Stimulated activated CD4-positive, alpha-beta T cell treated with anti-CD3 and anti-CD28 coated beads, Interleukin-1b, Interleukin-23, amount 100 ng/mL, for 1 hour (primary cell): ENCODE measurements around the gene BOK.

Experiments used
- DNase-seq, 2 donors: peaks; one replicate each; pipeline ENCODE4 v3.0.0-alpha.2; 2020; ENCODE audit warnings: low read depth in 2 of 2

The BOK gene

DNA sequence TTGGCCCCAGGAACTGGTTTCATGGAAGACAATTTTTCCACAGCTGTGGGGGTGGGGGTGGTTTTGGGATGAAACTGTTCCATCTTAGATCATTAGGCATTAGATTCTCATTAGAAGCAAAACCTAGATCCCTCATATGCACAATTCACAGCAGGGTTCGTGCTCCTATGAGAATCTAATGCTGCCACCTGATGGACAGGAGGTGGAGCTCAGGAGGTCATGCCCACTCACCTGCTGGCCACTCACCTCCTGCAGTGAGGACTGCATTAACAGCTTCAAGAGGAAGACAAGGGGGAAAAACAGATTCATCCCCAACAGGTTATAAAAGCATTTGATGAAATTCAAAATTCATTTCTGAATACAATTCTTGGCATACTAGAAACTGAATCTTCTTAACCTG, 39.9 kb downstream of the BOK start:
- DNase-seq = no peak

DNA sequence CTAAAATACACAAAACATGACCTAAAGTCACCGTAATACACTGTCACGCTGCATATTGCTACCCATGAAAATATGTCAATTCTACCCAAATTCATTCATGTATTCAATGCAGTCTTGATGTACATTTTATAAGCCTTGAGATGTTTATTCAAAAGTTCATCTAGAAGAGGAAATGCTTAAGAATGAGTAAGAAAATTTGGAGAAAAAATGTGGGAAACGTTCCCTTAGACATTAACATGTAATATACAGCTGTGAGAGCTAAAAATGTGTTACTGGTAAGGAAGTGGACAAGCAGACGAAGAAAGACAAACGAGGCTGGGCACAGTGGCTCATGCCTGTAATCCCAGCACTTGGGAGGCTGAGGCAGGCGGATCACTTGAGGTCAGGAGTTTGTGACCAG, 41.1 kb downstream of the BOK start:
- no peak for DNase-seq

DNA sequence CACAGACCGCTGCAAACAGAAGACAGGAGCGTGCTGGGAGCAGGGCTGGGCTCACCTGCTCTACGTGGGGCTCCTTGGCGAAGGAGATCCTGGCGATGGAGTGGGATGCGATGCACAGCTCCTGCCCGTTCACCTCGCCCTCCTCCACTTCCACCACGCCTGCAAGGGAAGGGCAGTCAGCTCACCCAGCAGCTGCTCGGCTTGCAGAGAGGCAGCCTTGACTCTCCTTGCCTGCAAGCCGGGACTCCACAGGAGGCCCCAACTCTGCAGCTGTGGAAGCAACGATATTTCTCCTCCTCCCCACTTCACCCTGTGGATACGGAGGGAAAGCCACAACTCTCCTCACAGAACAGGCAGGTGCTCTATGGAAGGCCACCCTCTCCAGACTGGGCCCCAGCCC, 43.3 kb downstream of the BOK start:
- DNase-seq = no peak

DNA sequence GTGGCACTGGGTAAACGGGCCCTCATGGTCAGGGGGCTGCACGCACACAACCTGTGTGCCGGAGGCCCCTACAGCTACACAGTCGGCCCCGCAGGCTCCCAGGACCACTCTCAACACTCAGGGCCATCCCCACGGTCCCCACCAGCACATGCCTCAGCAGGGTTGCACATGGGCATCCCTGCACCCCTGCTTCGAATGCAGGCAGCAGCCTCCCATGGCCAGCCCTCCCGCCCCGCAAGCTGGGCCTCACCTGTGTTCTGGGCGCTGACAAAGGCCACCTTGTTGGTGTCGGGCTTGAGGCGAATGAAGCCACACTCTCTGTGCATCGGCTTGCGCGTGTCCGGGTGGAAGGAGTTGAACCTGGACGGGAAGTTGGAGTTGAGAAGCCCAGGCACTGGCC, 44.2 kb downstream of the BOK start:
- no peak for DNase-seq

DNA sequence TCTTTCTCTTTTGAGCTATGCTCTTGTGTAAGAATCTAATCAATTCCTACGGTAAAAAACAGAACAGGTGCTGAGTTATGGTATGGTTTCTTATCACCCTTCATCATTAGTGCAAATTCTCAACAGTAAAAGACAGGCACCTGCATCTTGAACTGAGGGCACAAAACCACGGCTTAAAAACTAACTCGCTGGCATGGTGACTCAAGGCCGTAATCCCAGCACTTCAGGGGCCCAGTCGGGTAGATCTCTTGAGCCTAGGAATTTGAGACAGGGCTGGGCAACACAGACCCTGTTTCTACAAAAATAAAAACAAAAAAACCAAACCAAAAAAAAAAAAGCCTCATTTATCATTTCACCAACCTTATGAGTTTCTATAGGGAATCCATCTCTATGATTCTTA, 45.1 kb downstream of the BOK start:
- no peak for DNase-seq

DNA sequence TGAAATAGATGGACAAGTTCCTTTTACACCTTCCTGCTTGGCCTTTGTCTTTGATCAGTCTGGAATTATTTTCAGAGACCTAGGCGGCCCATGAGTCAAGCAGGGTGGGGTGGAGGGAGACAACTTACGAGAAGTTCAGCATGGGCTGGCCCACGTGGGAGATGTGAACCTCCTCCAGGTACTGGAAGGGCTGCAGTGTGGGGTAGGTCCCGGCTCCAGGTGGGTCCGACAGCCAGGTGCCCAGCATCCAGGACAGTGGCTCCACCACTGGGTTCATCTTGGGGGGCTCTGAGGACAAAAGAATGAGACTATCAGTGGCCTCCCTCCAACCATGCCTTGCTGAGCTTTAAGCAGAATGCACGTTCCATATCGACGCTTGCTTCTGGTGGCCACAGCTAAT, 47.6 kb downstream of the BOK start:
- no peak for DNase-seq

DNA sequence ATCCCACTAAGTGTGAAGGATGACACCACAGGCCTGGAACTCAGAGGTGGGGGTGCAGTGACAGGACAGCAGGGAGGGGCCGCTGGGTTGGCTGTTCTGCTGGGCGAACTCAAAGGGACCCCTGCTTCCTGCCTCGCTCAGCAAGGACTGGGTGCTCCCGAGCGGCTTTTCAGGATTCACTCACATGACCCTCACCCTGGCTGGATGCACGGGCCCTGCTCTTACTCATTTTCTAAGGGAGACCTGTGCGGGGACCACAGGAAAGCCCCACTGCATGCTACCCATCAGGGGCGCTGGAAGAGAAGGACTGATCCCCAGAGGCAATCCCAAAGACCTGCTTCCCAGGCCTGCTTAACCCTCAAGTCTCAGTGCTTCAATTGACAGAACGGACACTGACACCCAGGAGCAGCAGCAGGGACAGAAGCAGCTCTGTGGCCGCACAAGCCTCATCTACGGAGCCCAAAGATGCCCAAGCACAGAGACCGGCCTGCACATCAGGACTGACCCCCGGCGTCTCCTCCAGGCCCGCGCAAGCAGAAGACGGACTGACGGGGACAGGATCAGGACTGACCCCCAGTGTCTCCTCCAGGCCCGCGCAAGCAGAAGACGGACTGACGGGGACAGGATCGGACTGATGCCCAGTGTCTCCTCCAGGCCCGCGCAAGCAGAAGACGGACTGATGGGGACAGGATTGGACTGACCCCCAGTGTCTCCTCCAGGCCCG, 48.8 kb downstream of the BOK start:
- no peak for DNase-seq

DNA sequence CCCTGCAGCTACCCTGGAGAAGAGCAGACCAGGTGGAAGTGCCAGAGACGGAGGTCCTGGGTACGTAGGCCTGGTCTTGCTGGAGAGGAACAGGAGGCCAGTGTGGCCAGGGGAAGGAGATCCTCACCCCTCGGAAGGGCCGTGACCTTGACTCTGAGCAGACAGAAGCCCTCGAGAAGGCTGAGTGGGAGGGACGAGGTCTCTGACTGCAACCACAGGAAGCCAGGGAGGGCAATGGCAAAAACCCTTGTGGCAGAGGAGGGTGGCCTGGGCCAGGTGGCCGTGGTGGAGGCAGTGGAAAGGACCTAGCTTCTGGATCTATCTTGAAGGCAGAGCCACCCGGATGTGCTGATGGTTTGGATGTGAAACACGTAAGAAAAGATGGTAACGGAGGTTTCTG, 50.3 kb downstream of the BOK start:
- no peak for DNase-seq

DNA sequence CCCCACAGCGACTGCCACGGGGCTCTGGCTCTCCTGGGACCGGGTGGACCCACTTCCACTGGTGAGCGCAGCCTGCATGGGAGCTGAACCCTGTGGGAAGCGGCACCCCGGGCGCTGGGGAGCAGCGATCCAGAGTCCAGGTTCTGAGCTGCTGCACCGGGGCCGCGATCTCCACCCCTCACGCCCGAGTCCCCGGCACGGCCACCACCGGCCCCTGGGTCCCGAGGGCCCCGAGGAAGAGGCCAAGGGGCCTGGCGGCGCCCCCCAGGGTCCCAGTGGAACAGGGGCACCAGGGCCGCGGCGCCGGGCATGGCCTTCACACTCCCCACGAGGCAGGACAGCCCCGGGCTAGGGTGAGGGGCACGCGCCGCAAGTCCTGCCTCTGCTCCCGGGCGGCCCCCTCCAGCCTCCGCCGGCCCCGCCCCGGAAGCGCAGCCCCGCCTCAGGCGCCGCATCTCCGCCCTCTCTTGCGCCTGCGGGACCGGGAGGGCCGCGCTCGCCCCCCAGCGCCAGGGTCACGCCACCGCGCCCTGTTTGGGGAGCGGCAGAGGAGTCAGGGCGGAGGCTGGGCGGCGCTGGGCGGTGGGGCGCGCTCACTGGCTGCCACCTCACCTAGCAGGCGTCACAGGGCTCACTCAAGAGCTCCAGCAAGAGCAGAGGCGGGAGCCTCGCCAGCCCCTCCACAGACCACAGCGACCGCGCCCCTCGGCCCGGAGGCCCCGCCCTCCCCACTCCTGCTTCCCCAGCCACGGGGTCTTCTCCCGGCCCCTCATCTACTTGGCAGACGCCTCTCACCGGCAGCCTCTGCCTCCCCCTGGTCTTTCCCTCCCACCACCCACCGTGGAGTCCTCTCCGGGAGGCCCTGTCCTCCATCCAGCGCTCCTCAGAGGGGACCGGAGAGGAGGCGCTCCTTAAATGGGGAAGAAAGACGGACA, 51.6 kb downstream of the BOK start:
- peak; percentile 73 to 80 for DNase-seq

DNA sequence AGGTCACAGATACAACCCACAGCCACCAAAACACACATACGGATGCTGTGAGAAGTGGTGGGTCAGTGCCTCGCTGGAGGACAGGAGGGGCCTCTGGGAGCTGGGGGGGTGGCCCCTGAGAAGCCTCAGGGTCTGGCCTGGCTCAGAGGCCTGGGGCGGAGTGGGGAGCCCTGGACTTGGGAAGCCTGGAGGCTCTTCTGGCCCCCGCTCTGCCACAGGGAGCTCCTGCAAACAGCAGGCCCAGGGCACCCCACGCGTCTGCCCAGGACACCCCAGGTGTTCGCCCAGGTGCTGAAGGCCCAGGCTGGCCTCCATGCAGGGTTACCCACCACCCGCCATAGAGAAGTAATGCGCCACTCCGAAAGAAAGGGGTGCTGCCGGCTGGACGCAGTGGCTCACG, 52.5 kb downstream of the BOK start:
- DNase-seq = no peak

DNA sequence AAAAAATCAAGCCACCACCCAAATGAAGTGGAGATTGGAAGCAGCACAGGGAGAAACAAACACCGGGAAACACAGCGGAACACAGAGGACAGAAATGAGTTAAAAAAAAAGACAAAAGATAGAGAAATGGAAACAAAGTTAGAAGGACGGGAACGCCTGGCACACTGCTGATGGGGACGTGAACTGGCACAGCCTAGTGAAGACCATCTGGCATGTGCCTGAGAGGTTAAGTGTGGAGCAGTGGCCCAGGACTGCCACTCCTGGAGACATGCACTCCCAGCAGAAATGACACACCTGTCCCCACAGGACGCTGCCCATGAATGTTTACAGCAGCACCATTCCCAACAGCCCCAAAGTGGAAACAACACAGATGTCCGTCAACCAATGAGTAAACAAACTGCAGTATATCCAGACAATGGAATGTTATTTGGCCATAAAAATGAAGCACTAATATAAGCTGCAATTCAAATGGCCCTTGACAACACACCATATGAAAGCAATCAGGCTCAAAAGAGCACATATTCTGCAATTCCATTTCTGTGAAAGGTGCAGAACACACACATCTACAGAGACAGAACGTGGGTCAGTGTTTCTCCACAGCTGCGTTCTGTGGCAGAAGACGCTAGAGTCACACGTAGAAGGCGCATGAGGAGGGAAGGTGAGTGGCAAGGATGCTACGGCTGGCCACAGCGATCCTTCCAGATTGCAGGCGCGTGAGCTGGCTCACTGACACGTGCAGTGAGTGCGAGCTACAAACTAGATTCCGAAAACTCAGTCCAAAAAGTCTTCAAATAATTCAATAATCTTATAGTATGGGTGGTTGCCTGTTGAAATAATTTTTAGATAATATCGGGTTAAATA, 53.8 kb downstream of the BOK start:
- DNase-seq = no peak

DNA sequence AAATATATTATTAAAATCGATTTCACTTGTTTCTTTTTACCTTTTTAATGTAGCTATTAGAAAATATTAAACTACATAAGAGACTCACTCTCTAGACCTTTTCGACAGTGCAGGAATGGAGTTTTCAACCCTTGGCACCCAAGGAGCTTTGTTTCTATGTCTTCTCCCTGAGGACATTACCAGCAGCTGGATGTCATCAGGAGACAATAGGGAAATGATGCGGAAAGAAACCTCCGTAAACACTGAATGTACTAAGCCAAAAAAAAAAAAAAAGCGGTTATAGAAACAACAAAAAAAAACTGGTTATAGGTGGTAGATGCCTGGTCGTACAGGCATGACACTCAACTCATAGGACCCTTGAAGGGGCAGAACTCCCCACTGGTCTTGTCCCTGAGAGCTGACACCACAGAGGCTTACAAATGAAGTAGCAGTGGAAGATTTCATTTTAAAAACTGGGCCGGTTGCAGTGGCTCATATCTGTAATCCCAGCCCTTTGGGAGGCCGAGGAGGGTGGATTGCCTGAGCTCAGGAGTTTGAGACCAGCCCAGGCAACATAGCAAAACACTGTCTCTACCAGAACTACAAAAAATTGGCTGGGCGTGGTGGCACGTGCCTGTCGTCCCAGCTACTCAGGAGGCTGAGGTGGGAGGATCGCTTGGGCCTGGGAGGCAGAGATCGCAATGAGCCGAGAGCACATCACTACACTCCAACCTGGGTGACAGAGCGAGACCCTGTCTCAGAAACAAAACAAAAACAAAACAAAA, 54.7 kb downstream of the BOK start:
- no peak for DNase-seq

DNA sequence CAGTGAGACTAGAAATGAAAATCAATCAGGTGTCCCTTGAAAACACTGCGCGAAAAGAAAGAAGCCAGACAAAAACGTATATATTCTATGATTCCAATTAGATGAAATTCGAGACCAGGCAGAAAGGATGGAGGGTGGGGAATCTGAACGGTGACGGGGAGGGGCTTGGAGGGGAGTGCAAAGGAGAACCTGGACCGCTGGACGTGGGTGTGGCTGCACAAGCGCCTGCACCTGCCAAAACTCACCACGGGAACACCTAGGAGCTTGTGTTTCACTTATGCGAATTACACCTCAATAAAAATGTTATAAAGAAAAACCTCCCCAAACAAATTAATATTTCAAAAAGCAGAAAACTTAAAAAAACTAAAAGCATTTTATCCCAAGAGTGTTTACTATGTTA, 56.5 kb downstream of the BOK start:
- no peak for DNase-seq

DNA sequence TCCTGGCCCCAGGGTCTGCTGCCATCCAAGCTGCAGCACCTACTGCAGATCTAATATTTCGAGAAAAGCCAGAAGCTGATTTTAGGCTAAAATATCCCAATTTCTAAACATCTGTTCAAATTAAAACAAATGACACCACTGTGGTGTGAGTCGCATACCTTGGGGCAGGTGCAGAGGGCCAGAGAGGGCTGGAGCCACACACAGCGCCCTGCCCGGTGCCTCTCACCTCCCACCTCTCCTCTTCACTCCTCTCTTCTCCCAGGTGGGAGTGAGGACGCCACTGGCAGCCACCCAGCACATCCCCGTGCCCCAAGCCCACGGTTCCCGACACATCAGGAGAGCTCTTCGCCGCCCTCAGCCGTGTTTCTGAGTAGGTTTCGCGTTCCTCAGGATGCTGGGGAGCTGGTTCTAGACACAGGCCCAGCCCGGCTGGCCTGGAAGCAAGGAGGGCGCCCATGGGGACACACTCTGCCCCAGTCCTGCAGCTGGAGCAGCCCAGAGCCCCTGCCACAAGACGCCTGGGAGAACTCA, 57.0 kb downstream of the BOK start:
- DNase-seq = no peak

DNA sequence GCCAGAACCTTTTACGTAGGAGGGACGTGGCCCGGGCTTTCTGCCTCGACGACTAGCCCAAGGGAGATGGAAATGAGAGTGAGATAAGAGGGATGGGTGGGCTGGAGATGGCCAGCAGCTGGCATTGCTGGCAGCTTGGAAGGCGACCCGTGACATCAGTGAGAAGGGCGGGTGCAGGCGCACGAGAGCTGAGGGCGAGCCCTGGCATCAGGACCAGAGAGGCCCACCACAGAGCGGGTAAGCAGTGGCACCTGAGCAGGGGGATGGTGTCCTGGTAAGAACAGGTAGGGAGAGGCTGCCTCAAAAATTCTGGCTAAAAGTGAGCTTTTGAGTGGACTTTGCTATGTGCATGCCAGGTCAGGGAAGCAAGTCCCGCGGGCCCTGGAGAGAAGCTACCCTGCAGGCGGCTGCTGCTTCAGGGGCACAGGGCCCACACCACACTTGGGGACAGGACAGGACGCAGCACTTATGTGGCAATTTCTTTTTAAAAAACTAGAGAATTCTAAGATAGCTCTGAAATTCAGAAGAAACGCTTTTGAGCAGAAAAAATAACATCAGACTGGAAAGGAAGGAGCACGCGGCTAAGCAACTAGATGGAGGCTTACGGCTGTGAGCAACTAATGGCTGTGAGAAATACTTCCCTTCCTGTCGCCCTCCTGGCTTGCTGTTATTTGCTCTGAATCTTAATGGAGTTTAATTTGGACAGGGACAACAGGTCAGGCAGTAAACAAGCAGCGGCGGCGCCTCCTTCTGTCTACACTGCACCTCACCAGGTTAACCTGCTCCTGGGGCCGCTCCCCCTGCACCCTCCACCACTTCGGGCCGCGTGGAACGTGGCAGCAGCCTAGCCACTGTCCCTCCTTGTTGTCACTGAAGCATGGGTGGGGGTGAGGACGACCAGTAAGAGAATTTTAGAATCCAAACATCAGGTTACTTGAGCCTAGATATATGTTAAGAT, 57.9 kb downstream of the BOK start:
- DNase-seq = no peak

DNA sequence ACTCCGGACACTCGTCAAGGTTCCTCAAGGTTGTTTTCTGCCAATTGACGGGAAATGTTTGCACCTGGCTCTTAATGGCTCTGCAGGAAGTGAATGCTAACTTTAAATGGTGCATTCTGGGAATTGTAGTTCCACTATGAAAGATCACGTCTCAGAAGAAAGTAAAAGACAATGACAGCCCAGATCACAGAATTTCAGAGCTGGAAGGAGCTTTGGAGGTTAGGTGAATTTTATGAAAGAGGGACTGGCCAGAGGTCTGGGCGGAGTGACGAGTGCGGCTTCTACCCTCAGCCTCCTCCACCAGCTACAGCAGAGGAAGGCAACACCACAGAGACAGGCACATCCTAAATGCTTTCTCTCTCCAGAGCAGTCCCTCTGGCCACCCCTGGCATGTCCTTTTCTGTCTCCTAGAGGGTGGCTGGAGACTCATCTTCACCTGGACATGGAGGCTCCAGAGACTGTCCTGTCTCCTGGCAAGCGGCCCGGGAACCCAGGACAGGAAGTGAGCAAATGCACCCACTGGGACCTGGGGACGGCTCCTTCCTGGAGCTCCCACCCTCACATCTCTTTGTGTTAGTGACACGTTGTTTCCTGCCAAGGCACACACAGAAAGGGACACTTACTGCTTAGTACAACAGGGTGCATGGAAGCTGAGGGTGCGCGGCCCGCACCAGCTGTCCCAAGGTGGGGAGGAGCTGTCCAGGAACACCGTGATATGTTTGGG, 59.0 kb downstream of the BOK start:
- DNase-seq = no peak

DNA sequence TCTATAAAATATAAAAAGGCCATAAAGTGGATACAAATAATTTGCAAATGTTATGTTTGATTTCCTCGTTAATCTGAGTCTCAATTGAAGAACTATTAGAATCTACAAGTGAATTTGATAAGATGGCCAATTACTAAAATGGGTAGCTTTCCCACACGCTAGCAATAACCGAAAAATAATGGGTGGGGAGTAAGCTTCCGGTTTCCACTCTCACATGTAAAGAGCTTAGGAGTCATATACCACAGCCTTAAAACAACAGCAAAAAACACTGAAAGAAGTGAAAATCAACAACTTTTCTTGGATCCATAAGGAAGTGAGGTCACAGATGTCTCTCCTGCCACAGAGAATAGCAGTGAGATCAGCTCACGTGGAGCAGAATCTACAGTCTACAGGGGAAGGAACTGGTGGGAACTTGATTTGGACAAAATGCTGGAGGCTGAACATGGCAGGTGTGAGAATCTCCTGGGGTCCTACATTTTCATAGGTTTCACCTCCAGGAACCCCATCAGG, 59.8 kb downstream of the BOK start:
- no peak for DNase-seq

DNA sequence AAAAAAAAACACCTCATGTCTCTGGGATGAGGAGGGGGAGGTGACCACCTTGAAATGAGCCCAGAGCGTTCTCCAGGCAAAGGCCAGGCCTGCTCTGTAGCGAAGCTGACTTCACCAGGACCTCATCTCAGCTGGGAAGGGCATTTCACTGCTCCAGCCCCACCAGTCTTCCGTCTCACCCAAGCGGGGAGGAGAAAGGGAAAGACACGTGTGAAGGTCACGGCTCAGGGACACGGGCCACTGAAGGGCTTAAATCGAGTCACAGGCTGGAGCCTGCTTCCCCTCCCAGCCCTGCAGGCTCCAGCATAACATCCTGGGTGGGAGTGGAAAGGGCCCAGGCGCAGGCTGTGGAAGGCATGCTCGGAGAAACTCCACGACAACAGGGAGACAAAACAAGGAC, 60.3 kb downstream of the BOK start:
- no peak for DNase-seq
